Muscle layer of duodenum (tissue), 2 donors: ENCODE measurements around the gene IFIT3.
"Not testable (repeated sequence)": the region's sequence is repeated elsewhere in the genome, so short reads cannot be mapped to it uniquely, and the experiment has no call there.

ENCODE experiments used
- H3K27ac ChIP-seq: one replicate; pipeline ENCODE4 v1.7.0; 2013; ENCODE audit warnings: mild to moderate bottlenecking, low read length
- H3K27me3 ChIP-seq: one replicate; pipeline ENCODE4 v1.7.0; 2013; ENCODE audit warnings: low read depth, mild to moderate bottlenecking, control low read depth, low read length
- H3K36me3 ChIP-seq, 2 donors: one replicate each; pipeline ENCODE4 v1.7.0; 2013; ENCODE audit warnings: low read length in 2 of 2, control low read depth in 1 of 2, mild to moderate bottlenecking in 1 of 2; ENCODE audit not compliant: insufficient read depth in 2 of 2, control insufficient read depth in 1 of 2
- H3K4me1 ChIP-seq, 2 donors: one replicate each; pipeline ENCODE4 v1.7.0; 2013; ENCODE audit warnings: low read length in 2 of 2, mild to moderate bottlenecking in 2 of 2, control low read depth in 1 of 2, moderate library complexity in 1 of 2; ENCODE audit not compliant: insufficient read depth in 2 of 2, control insufficient read depth in 1 of 2
- H3K4me3 ChIP-seq, 2 donors: one replicate each; pipeline ENCODE4 v1.7.0; 2013; ENCODE audit warnings: low read length in 2 of 2, low read depth in 1 of 2, mild to moderate bottlenecking in 1 of 2
- H3K9me3 ChIP-seq, 2 donors: one replicate each; pipeline ENCODE4 v1.7.0; 2013; ENCODE audit warnings: low read length in 2 of 2, control low read depth in 1 of 2, mild to moderate bottlenecking in 1 of 2; ENCODE audit not compliant: control insufficient read depth in 1 of 2
- donor health status: healthy.

The IFIT3 gene

GRCh38 chr10:89314676-89315075 is 13.1 kb upstream of the IFIT3 start:
- no peaks in the 10 kb centered on the region for H3K4me1 ChIP-seq
- H3K9me3 ChIP-seq: no peaks in the 10 kb centered on the region
- no peak overlapping the region for H3K4me3 ChIP-seq
- no peaks in the 10 kb centered on the region for H3K36me3 ChIP-seq
- no peak overlapping the region for H3K27ac ChIP-seq
- no peaks in the 10 kb centered on the region for H3K27me3 ChIP-seq

GRCh38 chr10:89318047-89318446 is 9.8 kb upstream of the IFIT3 start:
- not testable (repeated sequence) for H3K4me3 ChIP-seq, H3K4me1 ChIP-seq, H3K27me3 ChIP-seq, H3K36me3 ChIP-seq, H3K27ac ChIP-seq, H3K9me3 ChIP-seq

- not testable (repeated sequence) for H3K9me3 ChIP-seq, H3K4me3 ChIP-seq, H3K27ac ChIP-seq, H3K36me3 ChIP-seq, H3K27me3 ChIP-seq
- H3K4me1 ChIP-seq: peaks cover 10 to 17% of the 10 kb centered on the region in 2 donors
These were observed 2.7 kb upstream of the IFIT3 start for GRCh38 chr10:89325081-89325480.

- H3K4me1 ChIP-seq: peaks cover 10 to 21% of the 10 kb centered on the region in 2 donors
- not testable (repeated sequence) for H3K27ac ChIP-seq, H3K4me3 ChIP-seq, H3K9me3 ChIP-seq, H3K36me3 ChIP-seq, H3K27me3 ChIP-seq
These were observed 1.9 kb upstream of the IFIT3 start for GRCh38 chr10:89325856-89326255.

- peaks cover 0 to 6% of the 10 kb centered on the region in 2 donors for H3K36me3 ChIP-seq
- peaks cover 23 to 40% of the 10 kb centered on the region in 2 donors for H3K4me1 ChIP-seq
- peak overlapping the region; percentile 64 to 75 for H3K4me3 ChIP-seq
- H3K9me3 ChIP-seq: no peaks in the 10 kb centered on the region
- H3K27me3 ChIP-seq: no peaks in the 10 kb centered on the region
- peak overlapping the region; percentile 91 for H3K27ac ChIP-seq
These were observed 1.4 kb downstream of the IFIT3 start for GRCh38 chr10:89329151-89329550.

- H3K4me1 ChIP-seq: peaks cover 23 to 41% of the 10 kb centered on the region in 2 donors
- not testable (repeated sequence) for H3K4me3 ChIP-seq, H3K9me3 ChIP-seq, H3K36me3 ChIP-seq, H3K27me3 ChIP-seq, H3K27ac ChIP-seq
These were observed 2.2 kb downstream of the IFIT3 start for GRCh38 chr10:89330014-89330413.

GRCh38 chr10:89330537-89331212 is 2.9 kb downstream of the IFIT3 start:
- Histone ChIP-seq H3K27ac (no peak overlapping the region), H3K4me1 (peaks cover 23 to 41% of the 10 kb centered on the region in 2 donors), H3K4me3 (no peak overlapping the region)

GRCh38 chr10:89331487-89332122 is 3.8 kb downstream of the IFIT3 start:
- H3K27me3 ChIP-seq, H3K36me3 ChIP-seq, H3K9me3 ChIP-seq: not testable (repeated sequence)
- Histone ChIP-seq H3K27ac (peak overlapping the region; percentile 75), H3K4me1 (peaks cover 23 to 41% of the 10 kb centered on the region in 2 donors), H3K4me3 (peak overlapping the region; percentile 65 to 74)

More at GRCh38 chr10:89330537-89331212, 2.9 kb downstream of the IFIT3 start:
- Histone ChIP-seq H3K9me3 (no peaks in the 10 kb centered on the region), H3K27me3 (no peaks in the 10 kb centered on the region), H3K36me3 (peaks cover 0 to 6% of the 10 kb centered on the region in 2 donors)

- Histone ChIP-seq H3K4me1 (peaks cover 23 to 41% of the 10 kb centered on the region in 2 donors), H3K27me3 (no peaks in the 10 kb centered on the region), H3K36me3 (peaks cover 0 to 6% of the 10 kb centered on the region in 2 donors), H3K27ac (peak overlapping the region; percentile 75), H3K9me3 (no peaks in the 10 kb centered on the region), H3K4me3 (peak overlapping the region; percentile 65 to 74)
These were observed 4.4 kb downstream of the IFIT3 start for GRCh38 chr10:89332123-89332633.

GRCh38 chr10:89335226-89335625 is 7.4 kb downstream of the IFIT3 start:
- H3K36me3 ChIP-seq: peaks cover 18 to 25% of the 10 kb centered on the region in 2 donors

GRCh38 chr10:89336241-89336640 is 8.4 kb downstream of the IFIT3 start:
- H3K4me1 ChIP-seq: peaks cover 13 to 20% of the 10 kb centered on the region in 2 donors
- H3K27me3 ChIP-seq: no peaks in the 10 kb centered on the region
- no peak overlapping the region for H3K4me3 ChIP-seq
- peaks cover 18 to 25% of the 10 kb centered on the region in 2 donors for H3K36me3 ChIP-seq
- no peak overlapping the region for H3K27ac ChIP-seq
- H3K9me3 ChIP-seq: no peaks in the 10 kb centered on the region

More at GRCh38 chr10:89335226-89335625, 7.4 kb downstream of the IFIT3 start:
- no peaks in the 10 kb centered on the region for H3K9me3 ChIP-seq
- H3K27me3 ChIP-seq: no peaks in the 10 kb centered on the region
- H3K4me3 ChIP-seq: no peak overlapping the region
- H3K4me1 ChIP-seq: peaks cover 13 to 22% of the 10 kb centered on the region in 2 donors
- H3K27ac ChIP-seq: no peak overlapping the region
